ENCODE measurements around the gene LMCD1. TPM values are rescaled to one million over a fixed set of nuclear protein-coding genes. Genes with fewer than 3 reads are reported as not detected.

Gene LMCD1
- total and polyA plus RNA-seq, 2 of the 4 experiments (the other 2 are of a cell fraction), result 50.0 to 53.8 TPM

- Histone ChIP-seq H3K56ac (ENCODE audit: extremely low read depth, insufficient read depth, low read length) (no peak overlapping the region), H4K8ac (ENCODE audit: low read depth in 2 of 2, low read length in 2 of 2) (peak overlapping the region in 1 of 2 experiments; percentile 62; a peak in 2 of 4 replicates), H4K91ac (ENCODE audit: insufficient read depth, low read depth, low read length) (no peak overlapping the region), H2AK5ac (ENCODE audit: low read depth, low read length) (peak overlapping the region; percentile 57), H3K36me3 (ENCODE audit: control insufficient read depth, insufficient read depth, low read length) (peaks cover 2% of the 10 kb centered on the region; the same call in 1 of the 2 replicates), H3K27me3 (ENCODE audit: control insufficient read depth, insufficient read depth, low read length) (no peaks in the 10 kb centered on the region), H3K18ac (ENCODE audit: low read depth, low read length) (peak overlapping the region; percentile 6), H3K27ac (ENCODE audit: insufficient read depth, low read length) (no peak overlapping the region), H3K14ac (replicated peaks; ENCODE audit: low read depth, low read length) (peak overlapping the region; percentile 20), H3K4me3 (ENCODE audit: insufficient read depth, low read depth, low read length) (no peak overlapping the region), H3K4ac (ENCODE audit: low read depth, low read length) (peak overlapping the region; percentile 19), H3K23ac (ENCODE audit: low read depth, low read length) (no peak overlapping the region), H4K5ac (ENCODE audit: low read depth, low read length) (peak overlapping the region; percentile 14), H2AK9ac (replicated peaks; ENCODE audit: low read depth, low read length, poor library complexity) (no peak overlapping the region), H3K4me1 (ENCODE audit: control insufficient read depth, insufficient read depth, low read length) (peaks cover 28% of the 10 kb centered on the region), H3K4me2 (ENCODE audit: low read depth, low read length) (no peak overlapping the region), H3K9me3 (ENCODE audit: control insufficient read depth, insufficient read depth, low read length) (no peaks in the 10 kb centered on the region), H2BK15ac (ENCODE audit: low read depth, low read length) (peak overlapping the region; percentile 45; the same call in 1 of the 3 replicates), H2AFZ (replicated peaks; ENCODE audit: low read length, poor library complexity) (no peak overlapping the region), H2BK120ac (ENCODE audit: low read depth, low read length) (peak overlapping the region; percentile 44), H3K79me1 (ENCODE audit: low read depth in 1 of 2, low read length in 2 of 2) (peaks cover 7 to 35% of the 10 kb centered on the region in 2 experiments), H2BK5ac (ENCODE audit: low read depth, low read length, poor library complexity, severe bottlenecking) (no peak overlapping the region), H3K9ac (ENCODE audit: low read depth, low read length) (no peak overlapping the region), H3K9me1 (ENCODE audit: insufficient read depth, low read length) (peaks cover 16% of the 10 kb centered on the region), H4K20me1 (ENCODE audit: insufficient read depth, low read length) (no peaks in the 10 kb centered on the region), H2BK20ac (ENCODE audit: low read depth, low read length) (no peak overlapping the region)
- no peak for ATAC-seq (ENCODE audit: low read depth)
- DNase-seq, result no peak
- TF ChIP-seq USF2 (IDR thresholded peaks at IDR 0.05; ENCODE audit: low read depth, low read length) (no peak), CEBPB (IDR thresholded peaks at IDR 0.05; ENCODE audit: low read depth, low read length) (no peak), ELK1 (IDR thresholded peaks at IDR 0.05; ENCODE audit: borderline replicate concordance, low read depth, low read length) (no peak), FOS (IDR thresholded peaks at IDR 0.05; ENCODE audit: low read depth, low read length) (no peak), MAZ (IDR thresholded peaks at IDR 0.05; ENCODE audit: borderline replicate concordance, low read depth, low read length) (no peak), SMC3 (IDR thresholded peaks at IDR 0.05; ENCODE audit: low read depth, low read length) (no peak), CHD1 (IDR thresholded peaks at IDR 0.05; ENCODE audit: low read depth, low read length) (no peak), MAFK (IDR thresholded peaks at IDR 0.05; ENCODE audit: low read depth, low read length) (no peak), CTCF (conservative IDR thresholded peaks at IDR 0.05; ENCODE audit: low read depth, low read length) (no peak), RCOR1 (IDR thresholded peaks at IDR 0.05; ENCODE audit: insufficient replicate concordance, low read length) (no peak), POLR2A (IDR thresholded peaks at IDR 0.05; ENCODE audit: low read depth, low read length) (no peak), NFE2L2 (IDR thresholded peaks at IDR 0.05; ENCODE audit: low read depth, low read length) (no peak), RAD21 (IDR thresholded peaks at IDR 0.05; ENCODE audit: low read length) (no peak), MXI1 (IDR thresholded peaks at IDR 0.05; ENCODE audit: borderline replicate concordance, low read depth, low read length) (no peak), BHLHE40 (IDR thresholded peaks at IDR 0.05; ENCODE audit: low read depth, low read length) (no peak), RFX5 (IDR thresholded peaks at IDR 0.05; ENCODE audit: low read depth, low read length) (no peak)
- ChIA-PET CTCF (no interaction called here), POLR2A (ENCODE audit: unreplicated experiment) (no interaction called here)
- dilution Hi-C loops (cut with HindIII; ENCODE audit: low sequenced_read_pairs, unreplicated experiment) (no loop called here), intact Hi-C loops (cut with micrococcal nuclease) (no loop called here), in situ Hi-C loops (cut with MboI; ENCODE audit: low sequenced_read_pairs) (no loop called here)
- BruUV-seq (replicated peaks), result no TSS peak
- WGBS, 2 experiments (ENCODE audit: extremely low coverage in 2 of 2, insufficient read length in 1 of 2), result 7% methylated on average over 3 of the region's 3 CpGs; no CpG with 5 or more reads in 1 of the 2 experiments
Measured at GRCh38 chr3:8505621-8506020, 4.0 kb downstream of the LMCD1 start.

Measured in IMR-90 (cell line).